ENCODE data around the gene TIGD3. TPM values are rescaled to one million over a fixed set of nuclear protein-coding genes. Genes with fewer than 3 reads are reported as not detected.
A peak's percentile ranks its signal among the peaks of the same experiment; 100 is the strongest.

TIGD3 gene
- total and polyA plus RNA-seq, 9 of the 15 experiments (the other 6 are each of a cell fraction or from before 2014, with no cell fraction given), result 0.06 to 1.3 (median 0.56) TPM

DNA sequence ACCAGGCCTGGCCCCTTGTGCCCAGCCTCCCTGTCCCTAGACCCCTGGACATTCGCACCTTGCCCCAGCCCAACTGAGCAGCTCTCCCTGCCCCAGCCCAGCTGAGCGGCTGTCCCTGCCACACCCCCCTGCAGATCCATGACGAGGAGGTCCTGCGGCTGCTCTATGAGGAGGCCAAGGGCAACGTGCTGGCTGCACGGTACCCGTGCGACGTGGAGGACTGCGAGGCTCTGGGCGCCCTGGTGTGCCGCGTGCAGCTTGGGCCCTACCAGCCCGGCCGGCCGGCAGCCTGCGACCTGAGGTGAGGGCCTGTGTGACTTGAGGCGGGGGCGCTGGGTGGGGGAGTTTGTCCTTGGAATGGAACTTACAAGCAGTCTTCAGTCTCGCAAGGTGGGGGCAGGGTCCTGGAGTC is 39.6 kb downstream of the TIGD3 start:
- Histone ChIP-seq H3K4me3 (no peak overlapping the region), H3K4me2 (ENCODE audit: insufficient read depth, low read length) (no peak overlapping the region), H2AFZ (ENCODE audit: low read depth, low read length) (no peak overlapping the region), H3K9me1 (ENCODE audit: control insufficient read depth, insufficient read depth, low read length) (no peaks in the 10 kb centered on the region), H3K9me3 (replicated peaks; ENCODE audit: control insufficient read depth, insufficient read depth, low read depth, low read length) (no peaks in the 10 kb centered on the region), H3K27ac (ENCODE audit: extremely low read depth, low read depth, low read length) (no peak overlapping the region), H3K36me3 (ENCODE audit: control insufficient read depth, insufficient read depth, low read length) (peaks cover 77% of the 10 kb centered on the region; the same call in 1 of the 3 replicates), H3K27me3 (ENCODE audit: control insufficient read depth in 2 of 2, insufficient read depth in 2 of 2, low read length in 2 of 2) (no peaks in the 10 kb centered on the region), H3K9ac (ENCODE audit: insufficient read depth in 1 of 2, low read depth in 2 of 2, low read length in 2 of 2) (no peak overlapping the region), H4K20me1 (replicated peaks; ENCODE audit: control insufficient read depth, insufficient read depth, low read length) (peaks cover 6% of the 10 kb centered on the region), H3K79me2 (ENCODE audit: control insufficient read depth, insufficient read depth, low read length) (peaks cover 12% of the 10 kb centered on the region; the same call in 2 of the 3 replicates), H3K4me1 (replicated peaks in 1 of 2; ENCODE audit: control insufficient read depth in 2 of 2, insufficient read depth in 2 of 2, low read length in 2 of 2) (peaks cover 0 to 51% of the 10 kb centered on the region in 2 experiments; a peak in 3 of 5 replicates)
- DNase-seq (ENCODE audit: extremely low read depth in 1 of 4, low spot score in 3 of 4) (no peak), FAIRE-seq (no peak), ATAC-seq (no peak)
- no TSS peak for BruUV-seq (replicated peaks)
- in situ Hi-C loops (cut with MboI), result no loop called here
- TF ChIP-seq, protein P1, sequence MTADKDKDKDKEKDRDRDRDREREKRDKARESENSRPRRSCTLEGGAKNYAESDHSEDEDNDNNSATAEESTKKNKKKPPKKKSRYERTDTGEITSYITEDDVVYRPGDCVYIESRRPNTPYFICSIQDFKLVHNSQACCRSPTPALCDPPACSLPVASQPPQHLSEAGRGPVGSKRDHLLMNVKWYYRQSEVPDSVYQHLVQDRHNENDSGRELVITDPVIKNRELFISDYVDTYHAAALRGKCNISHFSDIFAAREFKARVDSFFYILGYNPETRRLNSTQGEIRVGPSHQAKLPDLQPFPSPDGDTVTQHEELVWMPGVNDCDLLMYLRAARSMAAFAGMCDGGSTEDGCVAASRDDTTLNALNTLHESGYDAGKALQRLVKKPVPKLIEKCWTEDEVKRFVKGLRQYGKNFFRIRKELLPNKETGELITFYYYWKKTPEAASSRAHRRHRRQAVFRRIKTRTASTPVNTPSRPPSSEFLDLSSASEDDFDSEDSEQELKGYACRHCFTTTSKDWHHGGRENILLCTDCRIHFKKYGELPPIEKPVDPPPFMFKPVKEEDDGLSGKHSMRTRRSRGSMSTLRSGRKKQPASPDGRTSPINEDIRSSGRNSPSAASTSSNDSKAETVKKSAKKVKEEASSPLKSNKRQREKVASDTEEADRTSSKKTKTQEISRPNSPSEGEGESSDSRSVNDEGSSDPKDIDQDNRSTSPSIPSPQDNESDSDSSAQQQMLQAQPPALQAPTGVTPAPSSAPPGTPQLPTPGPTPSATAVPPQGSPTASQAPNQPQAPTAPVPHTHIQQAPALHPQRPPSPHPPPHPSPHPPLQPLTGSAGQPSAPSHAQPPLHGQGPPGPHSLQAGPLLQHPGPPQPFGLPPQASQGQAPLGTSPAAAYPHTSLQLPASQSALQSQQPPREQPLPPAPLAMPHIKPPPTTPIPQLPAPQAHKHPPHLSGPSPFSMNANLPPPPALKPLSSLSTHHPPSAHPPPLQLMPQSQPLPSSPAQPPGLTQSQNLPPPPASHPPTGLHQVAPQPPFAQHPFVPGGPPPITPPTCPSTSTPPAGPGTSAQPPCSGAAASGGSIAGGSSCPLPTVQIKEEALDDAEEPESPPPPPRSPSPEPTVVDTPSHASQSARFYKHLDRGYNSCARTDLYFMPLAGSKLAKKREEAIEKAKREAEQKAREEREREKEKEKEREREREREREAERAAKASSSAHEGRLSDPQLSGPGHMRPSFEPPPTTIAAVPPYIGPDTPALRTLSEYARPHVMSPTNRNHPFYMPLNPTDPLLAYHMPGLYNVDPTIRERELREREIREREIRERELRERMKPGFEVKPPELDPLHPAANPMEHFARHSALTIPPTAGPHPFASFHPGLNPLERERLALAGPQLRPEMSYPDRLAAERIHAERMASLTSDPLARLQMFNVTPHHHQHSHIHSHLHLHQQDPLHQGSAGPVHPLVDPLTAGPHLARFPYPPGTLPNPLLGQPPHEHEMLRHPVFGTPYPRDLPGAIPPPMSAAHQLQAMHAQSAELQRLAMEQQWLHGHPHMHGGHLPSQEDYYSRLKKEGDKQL (CRISPR knock-in tag; IDR thresholded peaks at IDR 0.05; ENCODE audit: borderline replicate concordance), result no peak
- TF ChIP-seq ETV1 (tag; conservative IDR thresholded peaks at IDR 0.05; ENCODE audit: low read depth), result no peak
- peak; percentile 46; the same call in 1 of the 2 replicates for TF ChIP-seq RBFOX2 (IDR thresholded peaks at IDR 0.05; ENCODE audit: low read depth, low read length)
- TF ChIP-seq NFRKB (IDR thresholded peaks at IDR 0.05; ENCODE audit: low read depth), result no peak
- intact Hi-C loops (cut with micrococcal nuclease), result no loop called here
- POLR2A ChIA-PET, result interaction anchor here (0.7 to 4.2 kb wide), 7 partner anchors 11 to 105 kb away, joined by 3 to 30 read pairs (median 4); partner anchors contain the start of genes MALAT1 and NEAT1
- 92% methylated on average over 13 of the region's 20 CpGs for WGBS (ENCODE audit: insufficient coverage, low coverage, missing lambda C conversion rate)
- CTCF ChIA-PET (ENCODE audit: low intra/inter-chr PET ratio), result no interaction called here
